NCI-H2107 treated with DMSO at 0.1 percent for 48 hours (cell line): ENCODE measurements around the gene FLNC.

Experiments used
- DNase-seq: peaks from one replicate; lab custom pipeline; 2025; ENCODE audit not compliant: unreplicated experiment; lab: John Stamatoyannopoulos, UW

The FLNC gene

GRCh38 chr7:128843938-128844621, 13.9 kb downstream of the FLNC start:
- no peak for DNase-seq

DNA sequence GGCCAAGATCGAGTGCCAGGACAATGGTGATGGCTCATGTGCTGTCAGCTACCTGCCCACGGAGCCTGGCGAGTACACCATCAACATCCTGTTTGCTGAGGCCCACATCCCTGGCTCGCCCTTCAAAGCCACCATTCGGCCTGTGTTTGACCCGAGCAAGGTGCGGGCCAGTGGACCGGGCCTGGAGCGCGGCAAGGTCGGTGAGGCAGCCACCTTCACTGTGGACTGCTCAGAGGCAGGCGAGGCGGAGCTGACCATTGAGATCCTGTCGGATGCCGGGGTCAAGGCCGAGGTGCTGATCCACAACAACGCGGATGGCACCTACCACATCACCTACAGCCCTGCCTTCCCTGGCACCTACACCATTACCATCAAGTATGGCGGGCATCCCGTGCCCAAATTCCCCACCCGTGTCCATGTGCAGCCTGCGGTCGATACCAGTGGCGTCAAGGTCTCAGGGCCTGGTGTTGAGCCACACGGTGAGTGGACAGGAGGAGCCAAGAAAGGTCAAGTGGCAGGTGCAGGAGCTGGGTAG, 14.6 kb downstream of the FLNC start:
- DNase-seq: no peak

DNA sequence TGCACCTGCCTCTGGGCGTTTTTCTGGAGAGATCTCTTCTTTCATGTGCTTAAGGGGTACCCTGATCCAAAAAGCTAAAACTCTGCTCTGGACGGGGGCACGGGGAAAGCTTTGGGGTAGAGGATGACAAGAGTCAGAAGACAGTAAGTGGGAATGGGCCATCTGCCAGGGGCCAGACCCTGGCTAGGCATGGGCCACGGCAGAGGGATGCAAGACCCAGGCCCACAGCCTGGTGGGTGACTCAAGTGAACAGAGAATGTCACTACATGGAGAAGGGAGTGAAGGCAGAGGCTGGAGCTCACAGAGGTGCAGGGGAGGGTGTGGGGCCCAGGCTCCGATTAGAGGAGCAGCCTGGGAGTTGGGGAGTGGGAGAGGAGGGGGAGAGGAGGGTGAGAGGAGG, 15.3 kb downstream of the FLNC start:
- no peak for DNase-seq

DNA sequence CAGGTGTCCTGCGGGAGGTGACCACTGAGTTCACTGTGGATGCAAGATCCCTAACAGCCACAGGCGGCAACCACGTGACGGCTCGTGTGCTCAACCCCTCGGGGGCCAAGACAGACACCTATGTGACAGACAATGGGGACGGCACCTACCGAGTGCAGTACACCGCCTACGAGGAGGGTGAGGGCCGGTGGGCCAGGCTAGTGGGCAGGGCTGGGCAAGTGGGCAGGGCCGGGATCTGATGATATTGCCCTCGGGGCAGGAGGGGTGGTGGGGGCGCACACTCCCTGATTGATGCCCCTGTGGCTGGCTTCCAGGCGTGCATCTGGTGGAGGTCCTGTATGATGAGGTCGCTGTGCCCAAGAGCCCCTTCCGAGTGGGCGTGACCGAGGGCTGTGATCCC, 15.8 kb downstream of the FLNC start:
- no peak for DNase-seq

GRCh38 chr7:128846781-128847444, 16.7 kb downstream of the FLNC start:
- DNase-seq: no peak

GRCh38 chr7:128847721-128848211, 17.6 kb downstream of the FLNC start:
- DNase-seq: no peak

- no peak for DNase-seq
Measured at GRCh38 chr7:128848289-128849155, 18.3 kb downstream of the FLNC start.

- DNase-seq: no peak
Measured at GRCh38 chr7:128849156-128849515, 18.9 kb downstream of the FLNC start.

GRCh38 chr7:128849804-128850490, 19.7 kb downstream of the FLNC start:
- no peak for DNase-seq

- no peak for DNase-seq
Measured at GRCh38 chr7:128852537-128853254, 22.5 kb downstream of the FLNC start.

DNA sequence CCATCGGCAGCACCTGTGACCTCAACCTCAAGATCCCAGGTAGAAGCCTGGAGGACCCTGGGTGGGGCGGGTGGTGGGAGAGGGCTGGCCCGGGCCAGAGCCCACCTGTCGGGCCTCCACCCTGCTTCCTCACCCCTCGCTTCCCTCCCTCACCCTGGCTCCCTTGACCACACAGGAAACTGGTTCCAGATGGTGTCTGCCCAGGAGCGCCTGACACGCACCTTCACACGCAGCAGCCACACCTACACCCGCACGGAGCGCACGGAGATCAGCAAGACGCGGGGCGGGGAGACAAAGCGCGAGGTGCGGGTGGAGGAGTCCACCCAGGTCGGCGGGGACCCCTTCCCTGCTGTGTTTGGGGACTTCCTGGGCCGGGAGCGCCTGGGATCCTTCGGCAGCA, 23.6 kb downstream of the FLNC start:
- no peak for DNase-seq

DNA sequence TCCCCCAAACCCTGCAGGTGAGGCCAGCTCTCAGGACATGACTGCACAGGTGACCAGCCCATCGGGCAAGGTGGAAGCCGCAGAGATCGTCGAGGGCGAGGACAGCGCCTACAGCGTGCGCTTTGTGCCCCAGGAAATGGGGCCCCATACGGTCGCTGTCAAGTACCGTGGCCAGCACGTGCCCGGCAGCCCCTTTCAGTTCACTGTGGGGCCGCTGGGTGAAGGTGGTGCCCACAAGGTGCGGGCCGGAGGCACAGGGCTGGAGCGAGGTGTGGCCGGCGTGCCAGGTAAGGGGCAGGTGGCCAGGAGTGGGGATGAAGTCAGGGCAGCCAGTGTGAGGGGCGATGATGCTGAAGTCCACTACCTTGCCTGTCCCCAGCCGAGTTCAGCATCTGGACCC, 24.2 kb downstream of the FLNC start:
- DNase-seq: no peak

GRCh38 chr7:128855559-128855958, 25.4 kb downstream of the FLNC start:
- DNase-seq: no peak

DNA sequence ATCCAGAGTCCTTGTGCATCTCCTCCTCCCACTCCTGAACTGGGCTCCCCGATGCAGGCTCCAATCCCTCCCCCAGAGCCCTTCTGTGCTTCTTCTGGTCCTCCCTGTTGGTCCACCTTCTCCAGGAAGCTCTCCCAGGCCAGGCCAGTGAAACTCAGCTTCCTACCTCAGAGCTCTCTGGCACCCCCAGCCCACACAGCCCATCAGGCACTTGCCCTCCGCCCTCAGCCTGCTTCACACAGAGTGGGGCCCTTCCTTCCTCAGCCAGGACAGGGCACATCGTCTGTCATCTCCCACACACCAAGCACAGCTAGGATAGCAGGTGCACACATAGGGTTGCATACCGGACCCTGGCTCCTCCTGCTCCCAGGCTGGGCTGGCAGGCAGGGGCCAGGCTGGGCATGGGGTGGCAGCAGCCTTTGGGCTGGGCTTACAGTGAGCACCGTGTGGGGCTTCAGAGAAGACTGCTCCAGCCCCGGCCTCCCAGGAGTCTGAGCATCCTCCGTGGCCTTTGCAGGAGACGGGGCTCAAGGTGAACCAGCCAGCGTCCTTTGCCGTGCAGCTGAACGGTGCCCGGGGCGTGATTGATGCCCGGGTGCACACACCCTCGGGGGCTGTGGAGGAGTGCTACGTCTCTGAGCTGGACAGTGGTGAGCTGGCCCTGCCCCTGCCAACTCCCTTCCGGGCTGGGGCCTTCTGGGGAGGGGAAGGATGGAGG, 26.0 kb downstream of the FLNC start:
- no peak for DNase-seq

GRCh38 chr7:128858380-128859231, 28.4 kb downstream of the FLNC start:
- DNase-seq: no peak

DNA sequence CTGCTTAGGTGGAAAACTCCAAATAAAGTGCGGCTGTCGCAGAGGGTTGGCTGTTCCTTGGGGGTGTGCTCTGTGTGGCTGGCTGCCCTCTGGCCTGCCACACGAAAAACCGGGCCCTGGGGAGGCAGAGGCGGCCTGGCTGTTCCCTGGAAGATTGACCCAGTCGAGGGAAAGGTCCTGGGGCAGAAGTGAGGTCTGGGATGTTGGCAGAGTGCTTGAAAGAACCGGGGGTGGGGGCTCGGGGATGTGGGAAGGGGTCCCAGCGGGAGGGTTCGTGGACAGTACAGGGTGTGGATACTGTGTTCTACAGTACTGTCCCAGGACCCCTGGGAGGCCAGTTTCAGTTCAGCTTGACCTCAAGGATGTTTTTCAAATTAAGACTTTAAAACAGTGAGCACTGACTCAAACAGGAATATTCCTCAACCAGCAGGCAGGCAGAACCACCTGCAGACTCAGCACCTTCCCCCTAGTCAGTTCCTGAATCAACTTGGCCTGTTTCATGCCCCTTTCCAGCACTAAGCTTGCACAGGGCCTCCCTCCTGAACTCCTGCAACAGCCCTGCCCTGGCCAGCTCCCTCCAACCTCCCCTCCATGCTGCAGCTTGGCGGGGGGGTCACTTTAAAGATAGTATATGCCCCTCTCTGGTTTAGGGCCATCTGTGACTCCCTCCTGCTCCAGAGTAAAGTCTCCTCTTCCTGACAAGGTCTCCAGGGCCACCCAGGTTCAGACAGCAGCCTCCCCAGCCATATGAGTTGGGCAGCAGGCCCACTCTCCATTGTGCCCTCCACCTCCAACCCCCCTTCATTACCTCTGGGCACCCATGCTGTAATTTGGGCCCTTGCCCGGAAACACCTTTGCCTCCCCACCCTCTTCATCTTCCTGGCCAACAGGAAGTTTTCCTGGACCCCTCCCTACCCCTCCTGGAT, 29.3 kb downstream of the FLNC start:
- DNase-seq: no peak

DNA sequence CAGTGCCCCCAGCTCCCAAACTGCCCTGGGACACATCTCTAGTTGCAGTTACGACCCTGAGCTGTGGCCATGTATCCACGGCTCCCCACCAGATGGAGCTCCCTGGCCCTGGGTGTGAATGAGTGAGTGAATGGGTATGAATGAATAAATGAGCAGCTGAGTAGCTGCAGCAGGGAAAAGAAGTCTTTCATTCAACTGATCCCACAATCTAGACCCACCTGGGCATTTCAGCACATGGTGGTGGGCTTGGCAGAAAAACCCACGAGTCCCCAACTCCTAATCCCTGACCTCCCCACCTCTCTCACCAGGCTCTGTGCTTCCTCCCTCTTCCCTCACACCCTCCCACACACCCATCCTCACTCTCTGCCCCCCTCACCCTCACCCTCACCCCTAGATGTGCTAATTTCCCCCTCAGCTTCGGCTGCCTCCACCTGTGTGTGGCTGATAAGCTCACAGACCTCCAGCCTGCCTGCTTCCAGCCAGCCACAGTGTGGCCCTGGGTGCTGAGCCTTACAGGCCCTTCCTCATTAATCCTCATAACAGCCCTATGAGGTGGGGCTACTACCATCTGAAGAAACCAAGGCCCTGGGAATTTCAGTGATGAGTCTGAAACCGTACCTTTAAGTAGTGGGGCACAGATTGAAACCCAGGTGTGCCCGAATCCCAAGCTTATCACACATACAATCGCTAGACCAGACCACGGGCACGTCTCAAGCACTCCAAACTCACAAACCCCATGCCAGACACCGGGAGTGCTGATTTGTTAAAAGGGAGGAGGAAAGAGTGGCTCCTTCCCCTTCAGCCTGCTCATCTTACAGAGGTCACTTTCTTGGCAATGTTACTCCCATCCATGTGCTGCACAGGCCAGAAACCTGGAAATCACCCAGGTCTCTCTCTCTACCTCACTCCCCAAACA, 30.2 kb downstream of the FLNC start:
- DNase-seq: no peak
